HepG2 (cell line): ENCODE results near the gene FNDC4. TPM values are rescaled to one million over a fixed set of nuclear protein-coding genes. Genes with fewer than 3 reads are reported as not detected.
A peak's percentile ranks its signal among the peaks of the same experiment; 100 is the strongest.

Experiments used
- ATAC-seq: fragments of 200-7000 bp; cut with Tn5 transposase; 3 replicates; pipeline ENCODE4 v1.9.1; 2020; ENCODE audit warnings: mild to moderate bottlenecking, moderate library complexity
- BruUV-seq: library from RNA; stranded (reverse); fragments of 400-500 nt; replicated peaks from 2 replicates; lab custom pipeline; 2021; lab: Mats Ljungman, UMichigan
- CTCF ChIA-PET: fragments of 300-600 bp; formaldehyde crosslinking; extraction: SDS; loops from one replicate; lab custom pipeline; 2021; ENCODE audit warnings: low total read pairs, inconsistent platforms, low intra/inter-chr PET ratio; lab: Yijun Ruan, JAX
- POLR2A ChIA-PET: fragments of 350-600 bp; sonication (Branson Sonifier 250); formaldehyde crosslinking; loops from one replicate; lab custom pipeline; 2020; ENCODE audit warnings: antibody characterized with exemption, inconsistent platforms; lab: Yijun Ruan, JAX
- DNase-seq: peaks from one replicate; pipeline ENCODE4 v3.0.0-alpha.2; 2015; ENCODE audit warnings: low spot score
- FAIRE-seq: peaks from 3 replicates; lab custom pipeline; 2011; peaks lifted over from hg19 to GRCh38; lab: Jason Lieb, UNC
- H2AFZ ChIP-seq: one replicate; pipeline ENCODE4 v1.6.1; 2011; ENCODE audit warnings: low read length, inconsistent platforms
- H3K27ac ChIP-seq: fragments of 300-600 bp; 3 replicates; pipeline ENCODE4 v1.8.0; 2011; ENCODE audit warnings: mixed run types, mild to moderate bottlenecking, mixed read lengths, low read length, inconsistent platforms; ENCODE audit not compliant: insufficient read depth; ENCODE audit errors: extremely low read length
- H3K27me3 ChIP-seq, 2 experiments: fragments of 200-600 bp in 1 of 2; 2 replicates in 1 of 2; 3 replicates in 1 of 2; pipeline versions ENCODE4 v1.6.0 to v1.8.0; 2011; ENCODE audit warnings: low read length in 2 of 2, mild to moderate bottlenecking in 2 of 2, moderate library complexity in 2 of 2, inconsistent platforms in 1 of 2; ENCODE audit not compliant: insufficient read depth in 2 of 2, control insufficient read depth in 1 of 2
- H3K36me3 ChIP-seq, 2 experiments: fragments of 200-600 bp in 1 of 2; replicated peaks in 1 of 2; 2 replicates in 1 of 2; 3 replicates in 1 of 2; pipeline versions ENCODE4 v1.5.1 to v1.8.0; 2011; ENCODE audit warnings: low read length in 2 of 2, inconsistent platforms in 1 of 2; ENCODE audit not compliant: insufficient read depth in 2 of 2, control insufficient read depth in 1 of 2
- H3K4me1 ChIP-seq: 2 replicates; pipeline ENCODE4 v1.5.1; 2012; ENCODE audit warnings: low read length, inconsistent platforms; ENCODE audit not compliant: insufficient read depth
- H3K4me2 ChIP-seq: 2 replicates; pipeline ENCODE4 v1.6.0; 2011; ENCODE audit warnings: low read depth, low read length, inconsistent platforms
- H3K4me3 ChIP-seq, 3 experiments: fragments of 200-600 bp in 1 of 3; sonication (generic), shearing (Covaris generic) in 1 of 3; replicated peaks in 1 of 3; 2 replicates each; pipeline ENCODE4 v1.5.1; 2011 to 2016; ENCODE audit warnings: low read length in 3 of 3, inconsistent platforms in 2 of 3, low read depth in 2 of 3, mild to moderate bottlenecking in 2 of 3, control low read depth in 1 of 3, mixed read lengths in 1 of 3; ENCODE audit not compliant: insufficient read depth in 1 of 3
- H3K79me2 ChIP-seq: one replicate; pipeline ENCODE4 v1.6.1; 2011; ENCODE audit warnings: low read length, inconsistent platforms; ENCODE audit not compliant: insufficient read depth
- H3K9ac ChIP-seq: 2 replicates; pipeline ENCODE4 v1.6.0; 2011; ENCODE audit warnings: mild to moderate bottlenecking, low read depth, low read length, inconsistent platforms; ENCODE audit not compliant: insufficient read depth
- H3K9me3 ChIP-seq: 2 replicates; pipeline ENCODE4 v1.5.1; 2012; ENCODE audit warnings: mild to moderate bottlenecking, low read length
- H4K20me1 ChIP-seq: 2 replicates; pipeline ENCODE4 v1.6.0; 2011; ENCODE audit warnings: inconsistent platforms, mild to moderate bottlenecking, low read length, moderate library complexity; ENCODE audit not compliant: insufficient read depth
- ATAD3A ChIP-seq: sonication (generic); formaldehyde crosslinking; IDR thresholded peaks from 2 replicates; pipeline ENCODE4 v1.4.0; 2020; ENCODE audit warnings: missing genetic modification reagents
- DPF2 ChIP-seq: sonication (generic); formaldehyde crosslinking; IDR thresholded peaks from 2 replicates; pipeline ENCODE4 v1.4.0; 2020; ENCODE audit warnings: mild to moderate bottlenecking, low read depth, missing genetic modification reagents, borderline replicate concordance
- HDAC2 ChIP-seq: sonication (generic); formaldehyde crosslinking; IDR thresholded peaks from 2 replicates; pipeline ENCODE4 v1.4.0; 2020; ENCODE audit warnings: missing genetic modification reagents
- NR1H2 ChIP-seq: sonication (generic); formaldehyde crosslinking; IDR thresholded peaks from 2 replicates; pipeline ENCODE4 v1.8.1; 2022; ENCODE audit warnings: low read depth, missing genetic modification reagents, borderline replicate concordance
- NR2F6 ChIP-seq, 2 experiments: IDR thresholded peaks; 2 replicates each; pipeline ENCODE4 v1.6.1; 2016; ENCODE audit warnings: antibody characterized with exemption in 1 of 2, mild to moderate bottlenecking in 1 of 2
- SAFB2 ChIP-seq: sonication (generic); formaldehyde crosslinking; IDR thresholded peaks from 2 replicates; pipeline ENCODE4 v1.5.1; 2020; ENCODE audit warnings: missing genetic modification reagents, low read depth, mild to moderate bottlenecking, borderline replicate concordance
- SALL1 ChIP-seq: sonication (generic); formaldehyde crosslinking; IDR thresholded peaks from 2 replicates; pipeline ENCODE4 v1.8.0; 2022; ENCODE audit warnings: mild to moderate bottlenecking, missing genetic modification reagents
- ZNF224 ChIP-seq: sonication (generic); formaldehyde crosslinking; IDR thresholded peaks from 2 replicates; pipeline ENCODE4 v1.5.0; 2020; ENCODE audit warnings: mild to moderate bottlenecking, missing genetic modification reagents
- ZNF484 ChIP-seq: sonication (generic); formaldehyde crosslinking; IDR thresholded peaks from 2 replicates; pipeline ENCODE4 v1.5.1; 2020; ENCODE audit warnings: mild to moderate bottlenecking, low read depth, missing genetic modification reagents, borderline replicate concordance
- WGBS: methylation state at CpG from one replicate; pipeline ENCODE4 v1.1.6; 2017; ENCODE audit warnings: low lambda C conversion rate; 5-methylcytosine and 5-hydroxymethylcytosine counted together
- in situ Hi-C: cut with HindIII; loops from 2 replicates; pipeline ENCODE4 v1.10.0; 2017; ENCODE audit warnings: low pct_unique_long_range_greater_than_20kb; ENCODE audit not compliant: extremely low pct_ligation_motif_present
- intact Hi-C: fragments of 100-400 bp; cut with micrococcal nuclease; formaldehyde crosslinking; loops from one replicate; pipeline ENCODE4 v1.10.0; 2022; ENCODE audit not compliant: unreplicated experiment
- polyA plus RNA-seq, 8 experiments: library from polyadenylated mRNA; depleted of rRNA in 3 of 8; stranded (reverse) in 7 of 8; unstranded in 1 of 8; fragments of >200 nt; fragmentation: Illumina TruSeq in 4 of 8; extraction: Trizol in 4 of 8; gene quantifications; 2 replicates each; pipeline versions ENCODE4 v1.2.1 to v1.2.3, GENCODE V29; 2011 to 2016; ENCODE audit warnings: low read depth in 4 of 8, missing spikeins in 1 of 8, mixed read lengths in 1 of 8; ENCODE audit not compliant: insufficient read depth in 1 of 8
- total RNA-seq, 5 experiments: library from RNA; depleted of rRNA; stranded (reverse); fragments of >200 nt; fragmentation: Illumina TruSeq; extraction: Trizol; gene quantifications; 2 replicates each; pipeline ENCODE4 v1.2.3, GENCODE V29; 2016; ENCODE audit warnings: low read depth in 1 of 5
- TF ChIP-seq, protein P1 (sequence below): IDR thresholded peaks from 2 replicates; pipeline ENCODE4 v1.6.1; 2016; ENCODE audit warnings: control low read depth
- TF ChIP-seq, protein P2 (sequence below): IDR thresholded peaks from 2 replicates; pipeline ENCODE4 v1.6.1; 2016; ENCODE audit warnings: missing compliant biosample characterization, missing genetic modification reagents, borderline replicate concordance
- TF ChIP-seq, protein P3 (sequence below): sonication (generic); formaldehyde crosslinking; IDR thresholded peaks from 2 replicates; pipeline ENCODE4 v1.8.0; 2022; ENCODE audit warnings: missing genetic modification reagents, mild to moderate bottlenecking, moderate library complexity, borderline replicate concordance
- TF ChIP-seq, protein P4 (sequence below): sonication (generic); formaldehyde crosslinking; IDR thresholded peaks from 2 replicates; pipeline ENCODE4 v1.4.0; 2020; ENCODE audit warnings: missing genetic modification reagents, borderline replicate concordance

Gene FNDC4
- total and polyA plus RNA-seq, 2 of the 13 experiments (the other 11 are each of a cell fraction or from before 2014, with no cell fraction given): 9.0 to 17.4 TPM

DNA sequence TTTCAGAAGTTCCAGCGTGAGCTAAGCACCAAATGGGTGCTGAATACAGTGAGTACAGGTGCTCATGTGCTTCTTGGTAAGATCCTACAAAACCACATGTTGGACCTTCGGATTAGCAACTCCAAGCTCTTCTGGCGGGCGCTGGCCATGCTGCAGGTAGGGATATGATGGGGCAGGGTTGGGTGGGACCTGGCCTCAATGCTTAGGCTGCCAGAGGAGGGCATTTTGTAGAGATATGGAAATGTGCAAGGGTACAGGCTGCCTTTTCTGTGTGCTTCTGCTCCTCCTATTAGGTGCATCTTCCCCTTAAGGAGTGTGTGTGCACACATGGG, 23.7 kb upstream of the FNDC4 start (continued):
- TF ChIP-seq, protein P1, sequence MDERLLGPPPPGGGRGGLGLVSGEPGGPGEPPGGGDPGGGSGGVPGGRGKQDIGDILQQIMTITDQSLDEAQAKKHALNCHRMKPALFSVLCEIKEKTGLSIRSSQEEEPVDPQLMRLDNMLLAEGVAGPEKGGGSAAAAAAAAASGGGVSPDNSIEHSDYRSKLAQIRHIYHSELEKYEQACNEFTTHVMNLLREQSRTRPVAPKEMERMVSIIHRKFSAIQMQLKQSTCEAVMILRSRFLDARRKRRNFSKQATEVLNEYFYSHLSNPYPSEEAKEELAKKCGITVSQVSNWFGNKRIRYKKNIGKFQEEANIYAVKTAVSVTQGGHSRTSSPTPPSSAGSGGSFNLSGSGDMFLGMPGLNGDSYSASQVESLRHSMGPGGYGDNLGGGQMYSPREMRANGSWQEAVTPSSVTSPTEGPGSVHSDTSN (CRISPR knock-in tag): no peak
- TF ChIP-seq SAFB2 (CRISPR knock-in tag) (no peak), ZNF484 (CRISPR knock-in tag) (no peak), NR1H2 (CRISPR knock-in tag) (no peak)

DNA sequence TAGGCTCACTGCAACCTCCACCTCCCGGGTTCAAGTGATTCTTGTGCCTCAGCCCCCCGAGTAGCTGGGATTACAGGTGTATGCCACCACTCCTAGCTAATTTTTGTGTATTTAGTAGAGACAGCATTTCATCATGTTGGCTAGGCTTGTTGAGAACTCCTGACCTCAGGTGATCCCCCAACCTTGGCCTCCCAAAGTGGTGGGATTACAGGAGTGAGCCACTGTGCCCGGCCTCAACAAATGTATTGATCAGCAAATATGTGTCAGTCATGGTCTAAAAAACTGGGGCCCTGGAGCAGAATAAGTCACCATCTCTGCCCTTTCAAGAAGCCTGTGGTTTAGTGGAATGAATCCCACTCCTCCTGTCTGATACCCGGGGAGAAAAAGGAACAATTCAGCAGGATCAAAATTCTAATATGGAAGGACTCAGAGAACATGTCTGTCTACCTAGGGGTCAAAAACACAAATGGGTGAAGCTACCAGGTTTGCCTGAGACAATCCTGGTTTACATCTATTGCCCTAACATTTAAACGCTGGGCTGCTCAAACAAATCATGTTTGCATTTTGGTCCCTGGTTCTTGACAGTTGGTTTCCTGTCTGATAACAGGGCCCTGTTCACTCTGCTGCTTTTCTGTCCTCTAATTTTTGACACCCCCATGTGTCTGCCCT, 23.2 kb upstream of the FNDC4 start:
- ChIA-PET CTCF (no interaction called here), POLR2A (interaction anchor here (0.7 to 1.4 kb wide), 4 partner anchors 52 to 231 kb away, joined by 3 read pairs; partner anchors contain the start of gene NRBP1)
- in situ Hi-C loops: no loop called here
- no peak overlapping the region for H2AFZ ChIP-seq
- H4K20me1 ChIP-seq: no peaks in the 10 kb centered on the region
- no peaks in the 10 kb centered on the region for H3K36me3 ChIP-seq
- BruUV-seq: no TSS peak
- H3K4me3 ChIP-seq: no peak overlapping the region
- intact Hi-C loops: no loop called here
- H3K4me1 ChIP-seq: peaks cover 29% of the 10 kb centered on the region
- 21% methylated on average over 5 of the region's 5 CpGs for WGBS
- DNase-seq (peak; percentile 66), ATAC-seq (peak; percentile 87), FAIRE-seq (peak; percentile 89)
- H3K27ac ChIP-seq: peak overlapping the region; percentile 29
- H3K79me2 ChIP-seq: no peaks in the 10 kb centered on the region
- H3K9me3 ChIP-seq: no peaks in the 10 kb centered on the region
- no peaks in the 10 kb centered on the region for H3K27me3 ChIP-seq
- peak overlapping the region; percentile 28 for H3K4me2 ChIP-seq
- no peak overlapping the region for H3K9ac ChIP-seq
- TF ChIP-seq NR2F6 (IDR thresholded peaks at IDR 0.05): peak; percentile 55; the same call in 1 of the 2 replicates
- TF ChIP-seq NR2F6 (CRISPR knock-in tag; IDR thresholded peaks at IDR 0.05): 0 out of 2 replicates have a peak, but pooled peaks have one; percentile 5
- peak; percentile 35; the same call in 1 of the 2 replicates for TF ChIP-seq HDAC2 (CRISPR knock-in tag)
- TF ChIP-seq SALL1: peak; percentile 75; the same call in 1 of the 2 replicates
- TF ChIP-seq, protein P2, sequence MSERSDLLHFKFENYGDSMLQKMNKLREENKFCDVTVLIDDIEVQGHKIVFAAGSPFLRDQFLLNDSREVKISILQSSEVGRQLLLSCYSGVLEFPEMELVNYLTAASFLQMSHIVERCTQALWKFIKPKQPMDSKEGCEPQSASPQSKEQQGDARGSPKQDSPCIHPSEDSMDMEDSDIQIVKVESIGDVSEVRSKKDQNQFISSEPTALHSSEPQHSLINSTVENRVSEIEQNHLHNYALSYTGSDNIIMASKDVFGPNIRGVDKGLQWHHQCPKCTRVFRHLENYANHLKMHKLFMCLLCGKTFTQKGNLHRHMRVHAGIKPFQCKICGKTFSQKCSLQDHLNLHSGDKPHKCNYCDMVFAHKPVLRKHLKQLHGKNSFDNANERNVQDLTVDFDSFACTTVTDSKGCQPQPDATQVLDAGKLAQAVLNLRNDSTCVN (CRISPR knock-in tag): no peak
- TF ChIP-seq, protein P3, sequence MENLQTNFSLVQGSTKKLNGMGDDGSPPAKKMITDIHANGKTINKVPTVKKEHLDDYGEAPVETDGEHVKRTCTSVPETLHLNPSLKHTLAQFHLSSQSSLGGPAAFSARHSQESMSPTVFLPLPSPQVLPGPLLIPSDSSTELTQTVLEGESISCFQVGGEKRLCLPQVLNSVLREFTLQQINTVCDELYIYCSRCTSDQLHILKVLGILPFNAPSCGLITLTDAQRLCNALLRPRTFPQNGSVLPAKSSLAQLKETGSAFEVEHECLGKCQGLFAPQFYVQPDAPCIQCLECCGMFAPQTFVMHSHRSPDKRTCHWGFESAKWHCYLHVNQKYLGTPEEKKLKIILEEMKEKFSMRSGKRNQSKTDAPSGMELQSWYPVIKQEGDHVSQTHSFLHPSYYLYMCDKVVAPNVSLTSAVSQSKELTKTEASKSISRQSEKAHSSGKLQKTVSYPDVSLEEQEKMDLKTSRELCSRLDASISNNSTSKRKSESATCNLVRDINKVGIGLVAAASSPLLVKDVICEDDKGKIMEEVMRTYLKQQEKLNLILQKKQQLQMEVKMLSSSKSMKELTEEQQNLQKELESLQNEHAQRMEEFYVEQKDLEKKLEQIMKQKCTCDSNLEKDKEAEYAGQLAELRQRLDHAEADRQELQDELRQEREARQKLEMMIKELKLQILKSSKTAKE (CRISPR knock-in tag): peak; percentile 37
- peak; percentile 52; the same call in 1 of the 2 replicates for TF ChIP-seq ZNF224
- no peak for TF ChIP-seq ATAD3A (CRISPR knock-in tag)
- TF ChIP-seq, protein P4, sequence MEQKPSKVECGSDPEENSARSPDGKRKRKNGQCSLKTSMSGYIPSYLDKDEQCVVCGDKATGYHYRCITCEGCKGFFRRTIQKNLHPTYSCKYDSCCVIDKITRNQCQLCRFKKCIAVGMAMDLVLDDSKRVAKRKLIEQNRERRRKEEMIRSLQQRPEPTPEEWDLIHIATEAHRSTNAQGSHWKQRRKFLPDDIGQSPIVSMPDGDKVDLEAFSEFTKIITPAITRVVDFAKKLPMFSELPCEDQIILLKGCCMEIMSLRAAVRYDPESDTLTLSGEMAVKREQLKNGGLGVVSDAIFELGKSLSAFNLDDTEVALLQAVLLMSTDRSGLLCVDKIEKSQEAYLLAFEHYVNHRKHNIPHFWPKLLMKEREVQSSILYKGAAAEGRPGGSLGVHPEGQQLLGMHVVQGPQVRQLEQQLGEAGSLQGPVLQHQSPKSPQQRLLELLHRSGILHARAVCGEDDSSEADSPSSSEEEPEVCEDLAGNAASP (CRISPR knock-in tag): peak; percentile 93; the same call in 1 of the 2 replicates
- 0 out of 2 replicates have a peak, but pooled peaks have one; percentile 35 for TF ChIP-seq DPF2 (CRISPR knock-in tag)
